IPS-NIHi7 (cell line): Measurements from ENCODE around the gene DBP.
A peak's percentile ranks its signal among the peaks of the same experiment; 100 is the strongest.
"Not testable (repeated sequence)": the region's sequence is repeated elsewhere in the genome, so short reads cannot be mapped to it uniquely, and the experiment has no call there.

ENCODE experiments used
- DNase-seq: peaks from one replicate; pipeline ENCODE4 v3.0.0; 2012; ENCODE audit warnings: mixed read lengths; ENCODE audit errors: extremely low spot score

Gene DBP

GRCh38 chr19:48639483-48640375 is 2.5 kb upstream of the DBP start:
- DNase-seq = no peak

- peak; percentile 54 for DNase-seq
These were observed 1.7 kb upstream of the DBP start for GRCh38 chr19:48638831-48639381.

GRCh38 chr19:48637948-48638830 is 1.0 kb upstream of the DBP start:
- DNase-seq = peak; percentile 69

- DNase-seq = peak; percentile 89
These were observed 319 bp upstream of the DBP start for GRCh38 chr19:48637449-48637947.

GRCh38 chr19:48635966-48636858 is 967 bp downstream of the DBP start:
- DNase-seq = no peak

GRCh38 chr19:48635263-48635965 is 1.8 kb downstream of the DBP start:
- peak; percentile 59 for DNase-seq

GRCh38 chr19:48634424-48635262 is 2.5 kb downstream of the DBP start:
- DNase-seq = peak; percentile 79

- no peak for DNase-seq
These were observed 3.2 kb downstream of the DBP start for GRCh38 chr19:48634036-48634342.

- DNase-seq = no peak
These were observed 3.8 kb downstream of the DBP start for GRCh38 chr19:48633148-48634035.

- DNase-seq = no peak
These were observed 4.5 kb downstream of the DBP start for GRCh38 chr19:48632692-48633147.

GRCh38 chr19:48632286-48632685 is 4.9 kb downstream of the DBP start:
- not testable (repeated sequence) for DNase-seq

GRCh38 chr19:48631225-48631624 is 6.0 kb downstream of the DBP start:
- DNase-seq = no peak

GRCh38 chr19:48630296-48631063 is 6.7 kb downstream of the DBP start:
- DNase-seq = peak; percentile 53

- peak; percentile 86 for DNase-seq
These were observed 7.4 kb downstream of the DBP start for GRCh38 chr19:48629599-48630295.

- DNase-seq = no peak
These were observed 7.9 kb downstream of the DBP start for GRCh38 chr19:48629297-48629598.

GRCh38 chr19:48628486-48629296 is 8.5 kb downstream of the DBP start:
- no peak for DNase-seq
